Right ventricle myocardium inferior (tissue), 1 donor: ENCODE results near the gene KRTAP25-1. TPM values are rescaled to one million over a fixed set of nuclear protein-coding genes. Genes with fewer than 3 reads are reported as not detected.

Experiments used
- ATAC-seq: fragments of 200-7000 bp; cut with Tn5 transposase; one replicate; pipeline ENCODE4 v1.9.1; 2020; ENCODE audit warnings: mild to moderate bottlenecking, moderate library complexity
- DNase-seq: peaks from one replicate; pipeline ENCODE4 v3.0.0; 2021; ENCODE audit errors: missing footprints
- intact Hi-C: fragments of 100-400 bp; cut with DNase I; formaldehyde crosslinking; loops from one replicate; pipeline ENCODE4 v1.11.0; 2022
- total RNA-seq: library from RNA; stranded (reverse); fragmentation: NEBNext Ultra II Directional; extraction: Animal tissue kit (Norgen Biotek cat#: 25700); gene quantifications from one replicate; pipeline ENCODE4 v1.2.1, GENCODE V29; 2021
- donor health status: DM: no; HTN: yes; CAD: no; lungs with severe emphysema.

The KRTAP25-1 gene
- total RNA-seq, 1 donor from 2014 or later = not detected

- intact Hi-C loops = loop anchor here (10.0 kb wide), 1 partner anchor 181 kb away; no protein-coding TSS in a partner anchor
- DNase-seq (no peak), ATAC-seq (no peak)
Measured at GRCh38 chr21:30256100-30256499, 33.2 kb downstream of the KRTAP25-1 start.

GRCh38 chr21:30255679-30256078 lies 33.6 kb downstream of the KRTAP25-1 start:
- ATAC-seq = no peak
- intact Hi-C loops = loop anchor here (10.0 kb wide), 1 partner anchor 181 kb away; no protein-coding TSS in a partner anchor
- no peak for DNase-seq

GRCh38 chr21:30251781-30252180 lies 37.5 kb downstream of the KRTAP25-1 start:
- no peak for ATAC-seq
- no peak for DNase-seq
- intact Hi-C loops = loop anchor here (10.0 kb wide), 1 partner anchor 177 kb away; no protein-coding TSS in a partner anchor

GRCh38 chr21:30249936-30250335 lies 39.4 kb downstream of the KRTAP25-1 start:
- intact Hi-C loops = loop anchor here (10.0 kb wide), 1 partner anchor 175 kb away; no protein-coding TSS in a partner anchor
- ATAC-seq (no peak), DNase-seq (no peak)

- ATAC-seq (no peak), DNase-seq (no peak)
- intact Hi-C loops = no loop called here
Measured at GRCh38 chr21:30248844-30249243, 40.5 kb downstream of the KRTAP25-1 start.

GRCh38 chr21:30245061-30245460 lies 44.3 kb downstream of the KRTAP25-1 start:
- DNase-seq (no peak), ATAC-seq (no peak)
- intact Hi-C loops = no loop called here

GRCh38 chr21:30243691-30244090 lies 45.6 kb downstream of the KRTAP25-1 start:
- intact Hi-C loops = no loop called here
- ATAC-seq (no peak), DNase-seq (no peak)

GRCh38 chr21:30240661-30241060 lies 48.7 kb downstream of the KRTAP25-1 start:
- no peak for DNase-seq
- intact Hi-C loops = no loop called here
- no peak for ATAC-seq

Other genes with a start within 250 kb of the KRTAP25-1 start
- not detected for gene CLDN17, start 122.7 kb downstream of the KRTAP25-1 start, total RNA-seq
- not detected for gene CLDN8, start 73.4 kb downstream of the KRTAP25-1 start, total RNA-seq
- not detected for gene KRTAP24-1, start 6.6 kb downstream of the KRTAP25-1 start, total RNA-seq
- gene KRTAP26-1, start 30.8 kb upstream of the KRTAP25-1 start, total RNA-seq = not detected
- gene KRTAP27-1, start 48.2 kb upstream of the KRTAP25-1 start, total RNA-seq = not detected
- not detected for gene KRTAP23-1, start 59.1 kb upstream of the KRTAP25-1 start, total RNA-seq
- not detected for gene KRTAP13-2, start 82.8 kb upstream of the KRTAP25-1 start, total RNA-seq
- gene KRTAP13-1, start 106.5 kb upstream of the KRTAP25-1 start, total RNA-seq = not detected
- not detected for gene KRTAP13-3, start 136.4 kb upstream of the KRTAP25-1 start, total RNA-seq
- not detected for gene KRTAP13-4, start 140.7 kb upstream of the KRTAP25-1 start, total RNA-seq
- gene KRTAP15-1, start 150.8 kb upstream of the KRTAP25-1 start, total RNA-seq = not detected
- not detected for gene KRTAP19-1, start 190.9 kb upstream of the KRTAP25-1 start, total RNA-seq
- not detected for gene KRTAP19-2, start 197.9 kb upstream of the KRTAP25-1 start, total RNA-seq
- not detected for gene KRTAP19-3, start 202.5 kb upstream of the KRTAP25-1 start, total RNA-seq
- gene KRTAP19-4, start 207.7 kb upstream of the KRTAP25-1 start, total RNA-seq = not detected
- gene KRTAP19-5, start 212.6 kb upstream of the KRTAP25-1 start, total RNA-seq = not detected